Mucosa of rectum (tissue), 2 donors: ENCODE measurements around the gene CHRDL1.

ENCODE experiments used
- H3K27ac ChIP-seq, 2 donors: one replicate each; pipeline ENCODE4 v1.7.0; 2013; ENCODE audit warnings: inconsistent platforms in 2 of 2, low read depth in 2 of 2, low read length in 2 of 2
- H3K27me3 ChIP-seq, 2 donors: one replicate each; pipeline ENCODE4 v1.7.0; 2013; ENCODE audit warnings: low read length in 2 of 2; ENCODE audit not compliant: control insufficient read depth in 2 of 2, insufficient read depth in 2 of 2
- H3K36me3 ChIP-seq, 2 donors: one replicate each; pipeline ENCODE4 v1.7.0; 2013; ENCODE audit warnings: low read length in 2 of 2; ENCODE audit not compliant: control insufficient read depth in 2 of 2, insufficient read depth in 2 of 2
- H3K4me1 ChIP-seq, 2 donors: one replicate each; pipeline ENCODE4 v1.7.0; 2013; ENCODE audit warnings: low read length in 2 of 2, mild to moderate bottlenecking in 1 of 2; ENCODE audit not compliant: control insufficient read depth in 2 of 2, insufficient read depth in 2 of 2
- H3K4me3 ChIP-seq, 2 donors: one replicate each; pipeline ENCODE4 v1.7.0; 2013; ENCODE audit warnings: low read length in 2 of 2
- H3K9ac ChIP-seq, 2 donors: one replicate each; pipeline ENCODE4 v1.7.0; 2013; ENCODE audit warnings: low read length in 2 of 2, low read depth in 1 of 2, mild to moderate bottlenecking in 1 of 2
- H3K9me3 ChIP-seq, 2 donors: one replicate each; pipeline ENCODE4 v1.7.0; 2013; ENCODE audit warnings: low read length in 2 of 2; ENCODE audit not compliant: control insufficient read depth in 2 of 2
- donor health status: healthy.
- donor health status: Normal muscosa, but diverticular disease.

Gene CHRDL1

DNA sequence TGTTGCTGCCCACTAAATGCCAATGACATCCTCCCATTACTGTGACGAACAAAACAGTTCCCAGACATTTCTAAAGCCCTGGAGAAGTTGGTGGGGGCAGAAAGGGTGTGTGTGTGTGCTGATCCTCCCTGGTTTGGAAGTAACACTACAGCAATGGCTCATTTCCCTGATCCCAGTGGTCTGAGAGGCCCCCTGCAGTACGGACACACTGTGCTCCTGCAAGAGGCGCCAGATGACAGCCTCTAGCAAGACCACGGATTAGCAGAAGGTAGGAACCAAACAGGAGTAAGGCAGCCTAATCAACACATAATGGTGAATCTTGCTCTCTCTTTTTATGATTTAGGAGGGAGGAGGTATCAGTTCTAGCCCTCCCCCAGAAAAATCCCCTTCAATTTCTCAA lies 49.6 kb downstream of the CHRDL1 start:
- no peak overlapping the region for H3K9ac ChIP-seq
- no peaks in the 10 kb centered on the region for H3K36me3 ChIP-seq
- H3K4me3 ChIP-seq = no peak overlapping the region
- no peaks in the 10 kb centered on the region for H3K9me3 ChIP-seq
- H3K4me1 ChIP-seq = no peaks in the 10 kb centered on the region
- H3K27me3 ChIP-seq = no peaks in the 10 kb centered on the region
- H3K27ac ChIP-seq = no peak overlapping the region

- no peaks in the 10 kb centered on the region for H3K4me1 ChIP-seq
- no peak overlapping the region for H3K27ac ChIP-seq
- H3K4me3 ChIP-seq = no peak overlapping the region
- H3K9me3 ChIP-seq = no peaks in the 10 kb centered on the region
- H3K27me3 ChIP-seq = no peaks in the 10 kb centered on the region
- H3K9ac ChIP-seq = no peak overlapping the region
- no peaks in the 10 kb centered on the region for H3K36me3 ChIP-seq
These were observed 50.3 kb downstream of the CHRDL1 start for GRCh38 chrX:110745288-110745687.

DNA sequence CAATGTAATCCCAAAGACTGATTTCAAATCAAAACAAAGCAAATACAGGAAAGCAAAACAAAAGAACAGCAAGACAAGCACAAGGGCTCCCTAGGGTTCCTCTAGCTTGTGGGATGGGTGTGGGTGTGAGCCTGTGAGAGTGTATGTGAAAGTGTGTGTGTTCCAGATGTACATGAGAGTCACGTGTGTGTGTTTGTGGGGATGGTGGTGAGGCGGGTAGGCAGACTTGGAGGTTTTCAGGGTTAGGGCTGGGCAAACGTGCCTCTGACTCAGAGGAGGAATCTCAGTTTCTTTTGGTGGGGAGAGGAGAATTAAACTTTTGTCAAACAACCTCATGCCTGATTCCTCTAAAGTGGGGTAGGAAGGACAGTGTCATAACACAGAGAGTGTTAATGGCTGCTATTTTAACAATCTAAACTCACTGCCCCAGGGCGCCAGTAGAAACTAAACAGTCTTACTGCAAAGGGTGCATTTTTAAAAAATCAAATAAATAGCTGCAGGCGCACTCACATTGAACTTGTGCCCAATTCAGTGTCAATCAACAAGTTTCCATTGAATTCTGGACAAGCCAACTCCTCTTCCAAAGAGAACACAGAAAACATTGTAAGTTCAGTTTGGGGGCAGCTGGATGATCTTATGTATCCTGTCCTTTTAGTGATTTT lies 51.8 kb downstream of the CHRDL1 start:
- no peaks in the 10 kb centered on the region for H3K4me1 ChIP-seq
- no peak overlapping the region for H3K4me3 ChIP-seq
- no peak overlapping the region for H3K9ac ChIP-seq
- H3K27ac ChIP-seq = no peak overlapping the region
- H3K9me3 ChIP-seq = no peaks in the 10 kb centered on the region
- no peaks in the 10 kb centered on the region for H3K36me3 ChIP-seq
- no peaks in the 10 kb centered on the region for H3K27me3 ChIP-seq

GRCh38 chrX:110741213-110741796 lies 54.3 kb downstream of the CHRDL1 start:
- Histone ChIP-seq H3K9ac (no peak overlapping the region), H3K27ac (no peak overlapping the region), H3K4me1 (no peaks in the 10 kb centered on the region), H3K36me3 (no peaks in the 10 kb centered on the region), H3K4me3 (no peak overlapping the region), H3K27me3 (no peaks in the 10 kb centered on the region), H3K9me3 (no peaks in the 10 kb centered on the region)

DNA sequence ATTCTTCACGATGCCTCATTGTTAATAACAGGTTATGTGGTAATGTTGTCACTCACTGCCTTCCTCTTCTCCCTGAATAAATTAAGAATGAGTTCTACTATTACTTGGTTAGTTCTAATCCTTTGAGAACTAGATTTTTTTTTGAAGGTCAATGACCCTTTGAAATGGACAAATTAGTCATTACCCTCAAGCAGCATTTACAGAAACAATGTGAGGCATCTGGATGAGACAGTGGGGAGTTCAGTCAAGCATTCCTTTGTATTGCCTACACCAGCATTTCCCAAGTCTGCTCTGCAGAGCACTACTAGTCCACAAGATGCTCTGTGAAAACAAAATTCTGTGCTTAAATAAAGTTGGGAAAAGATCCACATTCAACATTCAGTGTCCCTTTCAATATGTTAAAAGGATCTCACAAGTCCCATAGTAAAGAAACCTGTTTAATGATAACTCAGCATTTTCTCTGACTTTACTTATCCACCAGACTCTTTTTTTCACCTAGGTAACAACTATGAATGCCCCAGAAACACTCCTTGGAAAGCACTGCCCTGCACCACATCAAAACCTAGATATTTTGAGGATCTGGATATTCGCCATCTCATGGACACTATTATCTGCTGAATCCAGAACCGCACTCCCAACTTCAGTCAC lies 60.6 kb downstream of the CHRDL1 start:
- no peak overlapping the region for H3K27ac ChIP-seq
- H3K9me3 ChIP-seq = no peaks in the 10 kb centered on the region
- H3K4me1 ChIP-seq = no peaks in the 10 kb centered on the region
- no peak overlapping the region for H3K4me3 ChIP-seq
- no peaks in the 10 kb centered on the region for H3K36me3 ChIP-seq
- H3K9ac ChIP-seq = no peak overlapping the region
- H3K27me3 ChIP-seq = peaks cover 0 to 5% of the 10 kb centered on the region in 2 donors

DNA sequence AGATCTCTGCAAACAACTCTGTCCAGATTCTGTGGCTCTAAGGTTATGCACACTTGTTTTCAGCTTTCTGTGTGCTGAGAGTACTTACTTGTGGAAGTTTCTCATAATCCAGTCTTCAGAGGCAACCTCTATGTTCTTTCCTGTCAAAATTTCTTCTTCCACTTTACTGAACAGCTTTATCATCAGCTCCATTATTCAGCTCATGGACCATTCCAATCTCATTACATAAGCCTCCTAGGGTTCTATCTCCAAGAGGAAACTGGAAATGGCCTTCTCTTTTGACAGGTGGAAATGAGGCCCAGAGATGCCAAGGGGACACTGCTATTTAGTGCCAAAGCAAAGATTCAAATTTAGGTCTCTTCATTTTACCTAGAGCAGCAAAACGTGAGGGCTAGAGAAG lies 61.3 kb downstream of the CHRDL1 start:
- Histone ChIP-seq H3K4me1 (no peaks in the 10 kb centered on the region), H3K27me3 (peaks cover 0 to 5% of the 10 kb centered on the region in 2 donors), H3K27ac (no peak overlapping the region)

DNA sequence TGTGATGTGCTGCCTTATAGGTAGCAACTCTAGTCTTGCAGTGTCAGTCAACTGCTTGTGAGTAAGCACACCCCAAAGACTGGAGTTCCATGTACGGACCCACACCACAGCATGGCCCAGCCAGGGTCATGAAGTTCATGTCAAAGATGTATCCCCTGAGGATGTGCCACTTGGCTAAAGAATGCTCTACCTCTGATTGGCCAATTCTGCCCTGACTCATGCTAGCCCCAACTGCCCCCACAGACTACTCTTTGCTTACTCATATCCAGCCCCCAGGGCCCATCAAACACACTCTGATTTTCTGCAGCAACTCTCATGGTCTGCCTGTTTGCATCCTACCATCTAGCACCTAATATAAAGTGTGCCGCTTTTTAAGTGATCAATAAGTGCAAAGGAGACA lies 62.5 kb downstream of the CHRDL1 start:
- Histone ChIP-seq H3K9me3 (no peaks in the 10 kb centered on the region), H3K9ac (no peak overlapping the region), H3K27me3 (peaks cover 0 to 5% of the 10 kb centered on the region in 2 donors), H3K4me1 (no peaks in the 10 kb centered on the region), H3K27ac (no peak overlapping the region), H3K36me3 (no peaks in the 10 kb centered on the region), H3K4me3 (no peak overlapping the region)

More for the DNA sequence above, 61.3 kb downstream of the CHRDL1 start:
- H3K9ac ChIP-seq = no peak overlapping the region
- H3K9me3 ChIP-seq = no peaks in the 10 kb centered on the region
- H3K36me3 ChIP-seq = no peaks in the 10 kb centered on the region
- H3K4me3 ChIP-seq = no peak overlapping the region

- H3K4me1 ChIP-seq = no peaks in the 10 kb centered on the region
- no peak overlapping the region for H3K27ac ChIP-seq
- H3K27me3 ChIP-seq = peaks cover 0 to 5% of the 10 kb centered on the region in 2 donors
- no peak overlapping the region for H3K4me3 ChIP-seq
- no peaks in the 10 kb centered on the region for H3K9me3 ChIP-seq
- no peaks in the 10 kb centered on the region for H3K36me3 ChIP-seq
- H3K9ac ChIP-seq = no peak overlapping the region
These were observed 63.4 kb downstream of the CHRDL1 start for GRCh38 chrX:110732266-110732665.

GRCh38 chrX:110723844-110724243 lies 71.8 kb downstream of the CHRDL1 start:
- Histone ChIP-seq H3K4me1 (no peaks in the 10 kb centered on the region), H3K36me3 (no peaks in the 10 kb centered on the region), H3K9me3 (no peaks in the 10 kb centered on the region), H3K4me3 (no peak overlapping the region), H3K27ac (no peak overlapping the region), H3K9ac (no peak overlapping the region), H3K27me3 (no peaks in the 10 kb centered on the region)

DNA sequence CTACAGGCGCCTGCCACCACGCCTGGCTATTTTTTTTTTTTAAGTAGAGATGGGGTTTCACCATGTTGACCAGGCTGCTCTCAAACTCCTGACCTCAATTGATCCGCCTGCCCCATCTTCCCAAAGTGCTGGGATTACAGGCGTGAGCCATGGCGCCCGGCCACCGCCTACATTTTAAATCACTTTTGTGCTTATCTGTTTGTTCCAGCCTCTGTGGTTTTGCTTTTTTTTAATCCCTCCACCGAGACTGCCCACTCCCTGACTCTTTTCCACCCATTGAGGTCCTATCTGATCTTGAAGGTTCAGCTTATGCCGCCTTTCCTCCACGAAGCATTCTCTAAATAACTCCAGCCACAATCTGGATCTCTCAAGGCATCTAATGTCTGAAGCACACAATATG lies 73.5 kb downstream of the CHRDL1 start:
- no peaks in the 10 kb centered on the region for H3K4me1 ChIP-seq
- H3K36me3 ChIP-seq = no peaks in the 10 kb centered on the region
- no peak overlapping the region for H3K9ac ChIP-seq
- no peaks in the 10 kb centered on the region for H3K9me3 ChIP-seq
- H3K27me3 ChIP-seq = peaks cover 0 to 4% of the 10 kb centered on the region in 2 donors
- no peak overlapping the region for H3K27ac ChIP-seq
- H3K4me3 ChIP-seq = no peak overlapping the region
